Adrenal gland (tissue), 5 donors: ENCODE data around the gene C3.
"Not testable (repeated sequence)": the region's sequence is repeated elsewhere in the genome, so short reads cannot be mapped to it uniquely, and the experiment has no call there.

Source experiments
- POLR2A ChIP-seq, 2 donors: fragments of 450-650 bp; IDR thresholded peaks; one replicate each; pipeline ENCODE4 v1.6.1; 2017; ENCODE audit warnings: antibody characterized with exemption in 2 of 2, mild to moderate bottlenecking in 2 of 2, moderate library complexity in 1 of 2
- TF ChIP-seq, protein P1 (sequence below), 6 experiments: fragments of 450-650 bp in 4 of 6; fragments of 200-600 bp in 2 of 6; sonication (generic) in 1 of 6; IDR thresholded peaks; 1 replicate in 5 of 6; 2 replicates in 1 of 6; pipeline versions ENCODE4 v1.5.1 to v1.8.0; 2016 to 2021; ENCODE audit warnings: antibody characterized with exemption in 6 of 6, mild to moderate bottlenecking in 2 of 6, moderate library complexity in 1 of 6
- donor health status: DM: no; HTN: no; CAD: no.

DNA sequence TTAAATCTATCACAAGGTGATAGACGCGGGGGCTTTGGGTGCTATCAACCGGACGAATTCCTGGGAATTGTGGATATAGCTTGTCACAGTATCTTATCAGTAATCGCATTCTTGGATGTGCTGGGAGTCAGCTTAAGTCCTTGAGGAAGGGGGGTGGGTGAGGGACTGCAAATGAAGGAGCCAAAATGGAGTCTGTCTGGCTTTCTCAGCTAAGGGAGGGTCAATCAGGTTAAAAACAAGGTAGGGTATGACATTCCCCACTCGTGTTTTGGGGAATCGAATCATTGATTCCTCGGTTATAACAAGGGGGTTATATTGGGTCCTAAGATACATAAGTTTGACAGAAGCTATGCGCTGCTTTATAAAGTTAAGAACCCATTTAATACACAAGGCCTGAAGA, 64.1 kb downstream of the C3 start:
- TF ChIP-seq, protein P1, sequence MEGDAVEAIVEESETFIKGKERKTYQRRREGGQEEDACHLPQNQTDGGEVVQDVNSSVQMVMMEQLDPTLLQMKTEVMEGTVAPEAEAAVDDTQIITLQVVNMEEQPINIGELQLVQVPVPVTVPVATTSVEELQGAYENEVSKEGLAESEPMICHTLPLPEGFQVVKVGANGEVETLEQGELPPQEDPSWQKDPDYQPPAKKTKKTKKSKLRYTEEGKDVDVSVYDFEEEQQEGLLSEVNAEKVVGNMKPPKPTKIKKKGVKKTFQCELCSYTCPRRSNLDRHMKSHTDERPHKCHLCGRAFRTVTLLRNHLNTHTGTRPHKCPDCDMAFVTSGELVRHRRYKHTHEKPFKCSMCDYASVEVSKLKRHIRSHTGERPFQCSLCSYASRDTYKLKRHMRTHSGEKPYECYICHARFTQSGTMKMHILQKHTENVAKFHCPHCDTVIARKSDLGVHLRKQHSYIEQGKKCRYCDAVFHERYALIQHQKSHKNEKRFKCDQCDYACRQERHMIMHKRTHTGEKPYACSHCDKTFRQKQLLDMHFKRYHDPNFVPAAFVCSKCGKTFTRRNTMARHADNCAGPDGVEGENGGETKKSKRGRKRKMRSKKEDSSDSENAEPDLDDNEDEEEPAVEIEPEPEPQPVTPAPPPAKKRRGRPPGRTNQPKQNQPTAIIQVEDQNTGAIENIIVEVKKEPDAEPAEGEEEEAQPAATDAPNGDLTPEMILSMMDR (IDR thresholded peaks at IDR 0.05), result not testable (repeated sequence)
- TF ChIP-seq POLR2A (IDR thresholded peaks at IDR 0.05), result not testable (repeated sequence)
